ENCODE data around the gene SLC34A1. TPM values are rescaled to one million over a fixed set of nuclear protein-coding genes. Genes with fewer than 3 reads are reported as not detected.

Gene SLC34A1
- total and polyA plus RNA-seq, 2 of the 4 experiments (the other 2 are of a cell fraction): not detected

DNA sequence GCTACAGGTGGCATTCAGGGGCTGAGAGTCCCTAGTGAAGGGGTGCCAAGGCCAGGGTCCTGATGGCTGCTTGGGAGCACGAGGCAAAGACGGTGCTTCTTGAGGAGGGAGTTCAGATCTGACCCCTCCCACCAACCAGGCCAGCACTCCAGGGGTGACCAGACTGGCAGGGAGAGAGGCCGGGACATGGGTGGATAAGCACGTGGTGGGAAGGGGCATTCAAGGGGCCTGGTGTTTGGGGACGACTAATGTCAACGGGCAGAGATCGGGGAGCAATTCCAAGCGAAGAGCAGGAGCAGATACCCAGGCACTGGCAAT is 22.0 kb upstream of the SLC34A1 start:
- Histone ChIP-seq H3K56ac (ENCODE audit: extremely low read depth, insufficient read depth, low read length) (no peak overlapping the region), H4K5ac (ENCODE audit: low read depth, low read length) (no peak overlapping the region), H3K18ac (ENCODE audit: low read depth, low read length) (no peak overlapping the region), H3K23ac (ENCODE audit: low read depth, low read length) (no peak overlapping the region), H2BK15ac (ENCODE audit: low read depth, low read length) (no peak overlapping the region), H2AFZ (replicated peaks; ENCODE audit: low read length, poor library complexity) (peak overlapping the region; percentile 33), H3K36me3 (ENCODE audit: control insufficient read depth, insufficient read depth, low read length) (no peaks in the 10 kb centered on the region), H3K9ac (ENCODE audit: low read depth, low read length) (no peak overlapping the region), H3K27me3 (ENCODE audit: control insufficient read depth, insufficient read depth, low read length) (peaks cover 20% of the 10 kb centered on the region), H2AK9ac (replicated peaks; ENCODE audit: low read depth, low read length, poor library complexity) (no peak overlapping the region), H3K9me3 (ENCODE audit: control insufficient read depth, insufficient read depth, low read length) (no peaks in the 10 kb centered on the region), H2BK20ac (ENCODE audit: low read depth, low read length) (no peak overlapping the region), H3K4ac (ENCODE audit: low read depth, low read length) (no peak overlapping the region), H2BK120ac (ENCODE audit: low read depth, low read length) (no peak overlapping the region), H3K4me2 (ENCODE audit: low read depth, low read length) (no peak overlapping the region), H3K9me1 (ENCODE audit: insufficient read depth, low read length) (no peaks in the 10 kb centered on the region), H4K20me1 (ENCODE audit: insufficient read depth, low read length) (no peaks in the 10 kb centered on the region), H3K14ac (replicated peaks; ENCODE audit: low read depth, low read length) (no peak overlapping the region), H4K8ac (ENCODE audit: low read depth in 2 of 2, low read length in 2 of 2) (no peak overlapping the region), H2BK5ac (ENCODE audit: low read depth, low read length, poor library complexity, severe bottlenecking) (no peak overlapping the region), H3K4me3 (ENCODE audit: insufficient read depth, low read depth, low read length) (no peak overlapping the region), H3K27ac (ENCODE audit: insufficient read depth, low read length) (no peak overlapping the region), H4K91ac (ENCODE audit: insufficient read depth, low read depth, low read length) (no peak overlapping the region), H3K79me1 (ENCODE audit: low read depth in 1 of 2, low read length in 2 of 2) (no peaks in the 10 kb centered on the region), H3K4me1 (ENCODE audit: control insufficient read depth, insufficient read depth, low read length) (peaks cover 5% of the 10 kb centered on the region; the same call in 1 of the 2 replicates), H2AK5ac (ENCODE audit: low read depth, low read length) (no peak overlapping the region)
- no peak for TF ChIP-seq POLR2A (IDR thresholded peaks at IDR 0.05; ENCODE audit: low read depth, low read length)
- TF ChIP-seq BHLHE40 (IDR thresholded peaks at IDR 0.05; ENCODE audit: low read depth, low read length): no peak
- TF ChIP-seq, protein P1, sequence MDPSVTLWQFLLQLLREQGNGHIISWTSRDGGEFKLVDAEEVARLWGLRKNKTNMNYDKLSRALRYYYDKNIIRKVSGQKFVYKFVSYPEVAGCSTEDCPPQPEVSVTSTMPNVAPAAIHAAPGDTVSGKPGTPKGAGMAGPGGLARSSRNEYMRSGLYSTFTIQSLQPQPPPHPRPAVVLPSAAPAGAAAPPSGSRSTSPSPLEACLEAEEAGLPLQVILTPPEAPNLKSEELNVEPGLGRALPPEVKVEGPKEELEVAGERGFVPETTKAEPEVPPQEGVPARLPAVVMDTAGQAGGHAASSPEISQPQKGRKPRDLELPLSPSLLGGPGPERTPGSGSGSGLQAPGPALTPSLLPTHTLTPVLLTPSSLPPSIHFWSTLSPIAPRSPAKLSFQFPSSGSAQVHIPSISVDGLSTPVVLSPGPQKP (IDR thresholded peaks at IDR 0.05; ENCODE audit: borderline replicate concordance, low read depth, low read length): no peak
- TF ChIP-seq MAZ (IDR thresholded peaks at IDR 0.05; ENCODE audit: borderline replicate concordance, low read depth, low read length): no peak
- TF ChIP-seq, protein P2, sequence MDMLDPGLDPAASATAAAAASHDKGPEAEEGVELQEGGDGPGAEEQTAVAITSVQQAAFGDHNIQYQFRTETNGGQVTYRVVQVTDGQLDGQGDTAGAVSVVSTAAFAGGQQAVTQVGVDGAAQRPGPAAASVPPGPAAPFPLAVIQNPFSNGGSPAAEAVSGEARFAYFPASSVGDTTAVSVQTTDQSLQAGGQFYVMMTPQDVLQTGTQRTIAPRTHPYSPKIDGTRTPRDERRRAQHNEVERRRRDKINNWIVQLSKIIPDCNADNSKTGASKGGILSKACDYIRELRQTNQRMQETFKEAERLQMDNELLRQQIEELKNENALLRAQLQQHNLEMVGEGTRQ (IDR thresholded peaks at IDR 0.05; ENCODE audit: low read depth, low read length): no peak
- TF ChIP-seq, protein P3, sequence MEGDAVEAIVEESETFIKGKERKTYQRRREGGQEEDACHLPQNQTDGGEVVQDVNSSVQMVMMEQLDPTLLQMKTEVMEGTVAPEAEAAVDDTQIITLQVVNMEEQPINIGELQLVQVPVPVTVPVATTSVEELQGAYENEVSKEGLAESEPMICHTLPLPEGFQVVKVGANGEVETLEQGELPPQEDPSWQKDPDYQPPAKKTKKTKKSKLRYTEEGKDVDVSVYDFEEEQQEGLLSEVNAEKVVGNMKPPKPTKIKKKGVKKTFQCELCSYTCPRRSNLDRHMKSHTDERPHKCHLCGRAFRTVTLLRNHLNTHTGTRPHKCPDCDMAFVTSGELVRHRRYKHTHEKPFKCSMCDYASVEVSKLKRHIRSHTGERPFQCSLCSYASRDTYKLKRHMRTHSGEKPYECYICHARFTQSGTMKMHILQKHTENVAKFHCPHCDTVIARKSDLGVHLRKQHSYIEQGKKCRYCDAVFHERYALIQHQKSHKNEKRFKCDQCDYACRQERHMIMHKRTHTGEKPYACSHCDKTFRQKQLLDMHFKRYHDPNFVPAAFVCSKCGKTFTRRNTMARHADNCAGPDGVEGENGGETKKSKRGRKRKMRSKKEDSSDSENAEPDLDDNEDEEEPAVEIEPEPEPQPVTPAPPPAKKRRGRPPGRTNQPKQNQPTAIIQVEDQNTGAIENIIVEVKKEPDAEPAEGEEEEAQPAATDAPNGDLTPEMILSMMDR (conservative IDR thresholded peaks at IDR 0.05; ENCODE audit: low read depth, low read length): no peak
- TF ChIP-seq SMC3 (IDR thresholded peaks at IDR 0.05; ENCODE audit: low read depth, low read length): no peak
- TF ChIP-seq NFE2L2 (IDR thresholded peaks at IDR 0.05; ENCODE audit: low read depth, low read length): no peak
- no peak for TF ChIP-seq FOS (IDR thresholded peaks at IDR 0.05; ENCODE audit: low read depth, low read length)
- no peak for TF ChIP-seq CEBPB (IDR thresholded peaks at IDR 0.05; ENCODE audit: low read depth, low read length)
- TF ChIP-seq MAFK (IDR thresholded peaks at IDR 0.05; ENCODE audit: low read depth, low read length): no peak
- intact Hi-C loops (cut with micrococcal nuclease) (no loop called here), dilution Hi-C loops (cut with HindIII; ENCODE audit: low sequenced_read_pairs, unreplicated experiment) (no loop called here), in situ Hi-C loops (cut with MboI; ENCODE audit: low sequenced_read_pairs) (no loop called here)
- no peak for DNase-seq
- 53% methylated on average over 3 of the region's 8 CpGs; no CpG with 5 or more reads in 1 of the 2 experiments for WGBS, 2 experiments (ENCODE audit: extremely low coverage in 2 of 2, insufficient read length in 1 of 2)
- CTCF ChIA-PET: no interaction called here
- no peak for ATAC-seq (ENCODE audit: low read depth)
- POLR2A ChIA-PET (ENCODE audit: unreplicated experiment): no interaction called here
- no TSS peak for BruUV-seq (replicated peaks)

Measured in IMR-90 (cell line).